ENCODE measurements around the gene SDF2L1.

DNA sequence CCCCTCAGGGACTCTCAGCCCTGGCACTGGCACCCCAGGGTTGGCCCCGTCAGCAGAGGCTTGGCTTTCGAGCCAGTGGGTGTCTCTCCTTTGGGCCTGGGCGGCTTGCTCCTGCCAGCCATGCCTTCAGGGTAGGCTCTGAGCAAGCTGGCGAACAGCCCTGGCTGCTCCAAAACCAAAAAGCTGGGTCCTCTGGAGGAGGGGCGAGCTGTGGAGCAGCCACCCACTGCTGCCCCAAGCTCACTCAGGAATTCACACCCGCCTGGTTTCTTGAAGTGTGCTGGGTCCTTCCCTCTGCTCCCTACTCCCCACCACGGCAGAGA lies 18.5 kb upstream of the SDF2L1 start:
- TF ChIP-seq SUZ12 (IDR thresholded peaks at IDR 0.05; ENCODE audit: extremely low read depth, insufficient read depth, insufficient read length) (no peak), ZNF274 (IDR thresholded peaks at IDR 0.05; ENCODE audit: low read depth, low read length) (no peak), YY1 (IDR thresholded peaks at IDR 0.05; ENCODE audit: insufficient read depth, insufficient read length) (no peak)
